Measurements from ENCODE around the gene NQO2.

NQO2 gene

GRCh38 chr6:2964793-2965505, 34.7 kb upstream of the NQO2 start:
- TF ChIP-seq CTCF (IDR thresholded peaks at IDR 0.05; ENCODE audit: insufficient read depth, low read length, poor library complexity, severe bottlenecking), result no peak
- H3K4me3 ChIP-seq (replicated peaks; ENCODE audit: low read depth, low read length), result no peak overlapping the region
- no peaks in the 10 kb centered on the region; the same call in none of the 2 replicates for H3K27me3 ChIP-seq (replicated peaks; ENCODE audit: control insufficient read depth, insufficient read depth, low read length)
- no peak for DNase-seq (ENCODE audit: extremely low read depth, insufficient read length)
- H3K36me3 ChIP-seq (ENCODE audit: control insufficient read depth, insufficient read depth, low read length), result no peaks in the 10 kb centered on the region

- Histone ChIP-seq H3K27me3 (replicated peaks; ENCODE audit: control insufficient read depth, insufficient read depth, low read length) (no peaks in the 10 kb centered on the region; the same call in none of the 2 replicates), H3K36me3 (ENCODE audit: control insufficient read depth, insufficient read depth, low read length) (no peaks in the 10 kb centered on the region), H3K4me3 (replicated peaks; ENCODE audit: low read depth, low read length) (no peak overlapping the region)
- DNase-seq (ENCODE audit: extremely low read depth, insufficient read length), result no peak
- TF ChIP-seq CTCF (IDR thresholded peaks at IDR 0.05; ENCODE audit: insufficient read depth, low read length, poor library complexity, severe bottlenecking), result no peak
These were observed 33.3 kb upstream of the NQO2 start for GRCh38 chr6:2966347-2966746.

- Histone ChIP-seq H3K27me3 (replicated peaks; ENCODE audit: control insufficient read depth, insufficient read depth, low read length) (peaks cover 1% of the 10 kb centered on the region), H3K36me3 (ENCODE audit: control insufficient read depth, insufficient read depth, low read length) (no peaks in the 10 kb centered on the region)
These were observed 31.8 kb upstream of the NQO2 start for GRCh38 chr6:2967936-2968335.

GRCh38 chr6:2968600-2969135, 31.0 kb upstream of the NQO2 start:
- TF ChIP-seq CTCF (IDR thresholded peaks at IDR 0.05; ENCODE audit: insufficient read depth, low read length, poor library complexity, severe bottlenecking), result no peak
- no peaks in the 10 kb centered on the region for H3K36me3 ChIP-seq (ENCODE audit: control insufficient read depth, insufficient read depth, low read length)
- peaks cover 1% of the 10 kb centered on the region for H3K27me3 ChIP-seq (replicated peaks; ENCODE audit: control insufficient read depth, insufficient read depth, low read length)
- H3K4me3 ChIP-seq (replicated peaks; ENCODE audit: low read depth, low read length), result no peak overlapping the region
- DNase-seq (ENCODE audit: extremely low read depth, insufficient read length), result no peak

More at GRCh38 chr6:2967936-2968335, 31.8 kb upstream of the NQO2 start:
- no peak for DNase-seq (ENCODE audit: extremely low read depth, insufficient read length)
- no peak overlapping the region for H3K4me3 ChIP-seq (replicated peaks; ENCODE audit: low read depth, low read length)
- no peak for TF ChIP-seq CTCF (IDR thresholded peaks at IDR 0.05; ENCODE audit: insufficient read depth, low read length, poor library complexity, severe bottlenecking)

GRCh38 chr6:2969549-2969948, 30.1 kb upstream of the NQO2 start:
- Histone ChIP-seq H3K36me3 (ENCODE audit: control insufficient read depth, insufficient read depth, low read length) (no peaks in the 10 kb centered on the region), H3K27me3 (replicated peaks; ENCODE audit: control insufficient read depth, insufficient read depth, low read length) (peaks cover 1% of the 10 kb centered on the region), H3K4me3 (replicated peaks; ENCODE audit: low read depth, low read length) (no peak overlapping the region)
- no peak for DNase-seq (ENCODE audit: extremely low read depth, insufficient read length)
- no peak for TF ChIP-seq CTCF (IDR thresholded peaks at IDR 0.05; ENCODE audit: insufficient read depth, low read length, poor library complexity, severe bottlenecking)
